Ishikawa (cell line): Measurements from ENCODE around the gene GRIK1.

Experiments
- FOXM1 ChIP-seq: IDR thresholded peaks from 2 replicates; pipeline ENCODE4 v1.6.1; 2012; ENCODE audit warnings: low read depth, borderline replicate concordance
- USF1 ChIP-seq: IDR thresholded peaks from 2 replicates; pipeline ENCODE4 v1.6.1; 2012

DNA sequence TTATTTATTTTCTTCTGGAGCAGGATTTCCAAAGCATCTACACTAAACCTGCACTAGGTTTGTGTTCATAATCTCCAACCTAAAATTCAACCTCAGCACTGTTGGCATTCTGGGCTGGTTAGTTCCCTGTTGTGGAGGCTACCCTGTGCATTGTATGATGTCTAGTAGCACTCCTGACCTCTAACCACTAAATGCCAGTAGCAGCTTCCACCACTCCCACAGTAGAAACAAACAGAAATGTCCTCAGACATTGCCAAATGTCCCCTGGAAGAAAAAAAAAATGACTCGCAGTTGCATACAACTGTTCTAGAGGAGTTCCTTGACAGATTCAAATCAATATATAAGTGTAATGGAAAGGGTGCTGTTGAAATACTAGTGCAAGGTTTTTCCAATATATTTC, 18.9 kb downstream of the GRIK1 start:
- TF ChIP-seq FOXM1 (no peak), USF1 (no peak)
